A172 (cell line): ENCODE data around the gene CFAP70. TPM values are rescaled to one million over a fixed set of nuclear protein-coding genes. Genes with fewer than 3 reads are reported as not detected.
A peak's percentile ranks its signal among the peaks of the same experiment; 100 is the strongest.
"Not testable (repeated sequence)": the region's sequence is repeated elsewhere in the genome, so short reads cannot be mapped to it uniquely, and the experiment has no call there.

Experiments
- DNase-seq: peaks from one replicate; pipeline ENCODE4 v3.0.0-alpha.2; 2015; ENCODE audit warnings: low spot score
- total RNA-seq: library from RNA; depleted of rRNA; stranded (reverse); fragments of >200 nt; shearing (Covaris generic); gene quantifications from 2 replicates; pipeline ENCODE4 v1.2.3, GENCODE V29; 2014

Gene CFAP70
- total RNA-seq, 1 experiment from 2014 or later: 0.36 TPM

- DNase-seq: no peak
Measured at GRCh38 chr10:73339436-73339835, 19.2 kb downstream of the CFAP70 start.

- DNase-seq: no peak
Measured at GRCh38 chr10:73338801-73339368, 19.8 kb downstream of the CFAP70 start.

GRCh38 chr10:73333202-73333601 is 25.5 kb downstream of the CFAP70 start:
- DNase-seq: no peak

GRCh38 chr10:73332379-73332778 is 26.3 kb downstream of the CFAP70 start:
- no peak for DNase-seq

- DNase-seq: not testable (repeated sequence)
Measured at GRCh38 chr10:73328523-73328922, 30.1 kb downstream of the CFAP70 start.

GRCh38 chr10:73325290-73325689 is 33.4 kb downstream of the CFAP70 start:
- not testable (repeated sequence) for DNase-seq

GRCh38 chr10:73323582-73323981 is 35.1 kb downstream of the CFAP70 start:
- DNase-seq: not testable (repeated sequence)

GRCh38 chr10:73310475-73310874 is 48.2 kb downstream of the CFAP70 start:
- DNase-seq: no peak

GRCh38 chr10:73307203-73307800 is 51.4 kb downstream of the CFAP70 start:
- no peak for DNase-seq

- DNase-seq: no peak
Measured at GRCh38 chr10:73306171-73306708, 52.4 kb downstream of the CFAP70 start.

- DNase-seq: no peak
Measured at GRCh38 chr10:73296946-73297345, 61.7 kb downstream of the CFAP70 start.

GRCh38 chr10:73293461-73293860 is 65.2 kb downstream of the CFAP70 start:
- DNase-seq: no peak

GRCh38 chr10:73289958-73290357 is 68.7 kb downstream of the CFAP70 start:
- DNase-seq: no peak

- DNase-seq: no peak
Measured at GRCh38 chr10:73287441-73287840, 71.2 kb downstream of the CFAP70 start.

GRCh38 chr10:73281097-73281496 is 77.6 kb downstream of the CFAP70 start:
- no peak for DNase-seq

- DNase-seq: no peak
Measured at GRCh38 chr10:73264423-73264822, 94.2 kb downstream of the CFAP70 start.

GRCh38 chr10:73263693-73264347 is 94.8 kb downstream of the CFAP70 start:
- DNase-seq: peak; percentile 26

- DNase-seq: no peak
Measured at GRCh38 chr10:73262880-73263555, 95.6 kb downstream of the CFAP70 start.

- peak; percentile 96 for DNase-seq
Measured at GRCh38 chr10:73262105-73262730, 96.4 kb downstream of the CFAP70 start.

- DNase-seq: no peak
Measured at GRCh38 chr10:73261362-73261995, 97.2 kb downstream of the CFAP70 start.

- not testable (repeated sequence) for DNase-seq
Measured at GRCh38 chr10:73258612-73259011, 100.1 kb downstream of the CFAP70 start.

- DNase-seq: peak; percentile 22
Measured at GRCh38 chr10:73253225-73253555, 105.5 kb downstream of the CFAP70 start.
